GM12878 (cell line): ENCODE data around the gene SLC22A6. TPM values are rescaled to one million over a fixed set of nuclear protein-coding genes. Genes with fewer than 3 reads are reported as not detected.

ENCODE experiments used
- ATAC-seq: fragments of 200-7000 bp; cut with Tn5 transposase; 3 replicates; pipeline ENCODE4 v1.9.1; 2020; ENCODE audit warnings: mild to moderate bottlenecking, moderate library complexity
- BruUV-seq: library from RNA; stranded (reverse); fragments of 400-500 nt; replicated peaks from 2 replicates; lab custom pipeline; 2021; lab: Mats Ljungman, UMichigan
- CTCF ChIA-PET: fragments of 300-600 bp; sonication (Branson Sonifier 250); formaldehyde crosslinking; extraction: SDS; loops from one replicate; lab custom pipeline; 2021; ENCODE audit warnings: inconsistent platforms; lab: Yijun Ruan, JAX
- POLR2A ChIA-PET: fragments of 350-600 bp; formaldehyde crosslinking; extraction: SDS; loops from one replicate; lab custom pipeline; 2021; ENCODE audit warnings: inconsistent platforms; lab: Charles Lee
- RAD21 ChIA-PET: fragments of 300-600 bp; sonication (Branson Sonifier 250); formaldehyde crosslinking; loops from one replicate; lab custom pipeline; 2023; ENCODE audit warnings: antibody characterized with exemption; ENCODE audit not compliant: unreplicated experiment; lab: Charles Lee
- SMC1A ChIA-PET: fragments of 300-600 bp; sonication (Branson Sonifier 250); formaldehyde crosslinking; loops from one replicate; lab custom pipeline; 2023; ENCODE audit not compliant: unreplicated experiment, uncharacterized antibody; lab: Charles Lee
- DNase-seq: peaks from one replicate; pipeline ENCODE4 v3.0.0-alpha.2; 2011; ENCODE audit warnings: low read depth, low spot score
- FAIRE-seq: peaks from 3 replicates; lab custom pipeline; 2011; peaks lifted over from hg19 to GRCh38; lab: Jason Lieb, UNC
- H2AFZ ChIP-seq: 2 replicates; pipeline ENCODE4 v1.6.0; 2011; ENCODE audit warnings: low read depth, low read length, control low read depth; ENCODE audit not compliant: control insufficient read depth
- H3K27ac ChIP-seq: 2 replicates; pipeline ENCODE4 v1.5.1; 2011; ENCODE audit warnings: control low read depth; ENCODE audit not compliant: control insufficient read depth, insufficient read depth
- H3K27me3 ChIP-seq, 2 experiments: replicated peaks in 1 of 2; 2 replicates each; pipeline versions ENCODE4 v1.6.0 to v1.6.1; 2011; ENCODE audit warnings: low read length in 1 of 2; ENCODE audit not compliant: control insufficient read depth in 2 of 2, insufficient read depth in 2 of 2
- H3K36me3 ChIP-seq, 2 experiments: 2 replicates each; pipeline ENCODE4 v1.5.1; 2011; ENCODE audit warnings: low read length in 1 of 2; ENCODE audit not compliant: control insufficient read depth in 2 of 2, insufficient read depth in 2 of 2
- H3K4me1 ChIP-seq: 2 replicates; pipeline ENCODE4 v1.6.1; 2011; ENCODE audit warnings: mild to moderate bottlenecking, low read length, moderate library complexity, mixed read lengths; ENCODE audit not compliant: control insufficient read depth, insufficient read depth
- H3K4me2 ChIP-seq: 2 replicates; pipeline ENCODE4 v1.6.0; 2011; ENCODE audit warnings: control low read depth; ENCODE audit not compliant: control insufficient read depth, insufficient read depth
- H3K4me3 ChIP-seq: fragments of 200-600 bp; sonication (generic); 2 replicates; pipeline ENCODE4 v1.5.1; 2016
- H3K79me2 ChIP-seq: 2 replicates; pipeline ENCODE4 v1.6.0; 2011; ENCODE audit warnings: low read length; ENCODE audit not compliant: control insufficient read depth, insufficient read depth
- H3K9ac ChIP-seq: 2 replicates; pipeline ENCODE4 v1.8.0; 2011; ENCODE audit warnings: low read length, control low read depth, mixed read lengths; ENCODE audit not compliant: control insufficient read depth, insufficient read depth
- H3K9me3 ChIP-seq: replicated peaks from 3 replicates; pipeline ENCODE4 v1.5.1; 2011; ENCODE audit warnings: mild to moderate bottlenecking, low read length; ENCODE audit not compliant: control insufficient read depth, insufficient read depth
- H4K20me1 ChIP-seq: 2 replicates; pipeline ENCODE4 v1.6.0; 2011; ENCODE audit not compliant: control insufficient read depth, insufficient read depth
- KDM1A ChIP-seq: fragments of 200-600 bp; sonication (generic); IDR thresholded peaks from 2 replicates; pipeline ENCODE4 v1.6.1; 2016; ENCODE audit warnings: borderline replicate concordance
- NFIC ChIP-seq: IDR thresholded peaks from 2 replicates; pipeline ENCODE4 v1.6.1; 2012; ENCODE audit warnings: low read depth, mild to moderate bottlenecking, inconsistent platforms, low read length, moderate library complexity
- RAD51 ChIP-seq: fragments of 450-650 bp; IDR thresholded peaks from 2 replicates; pipeline ENCODE4 v1.6.1; 2016; ENCODE audit warnings: moderate library complexity, mild to moderate bottlenecking, inconsistent platforms
- SMC3 ChIP-seq: IDR thresholded peaks from 2 replicates; pipeline ENCODE4 v1.6.1; 2011; ENCODE audit warnings: low read length, improper control_type of control experiment, borderline replicate concordance
- SREBF2 ChIP-seq: IDR thresholded peaks from 2 replicates; pipeline ENCODE4 v1.6.1; 2012; ENCODE audit warnings: mild to moderate bottlenecking, low read length
- TAF1 ChIP-seq: IDR thresholded peaks from 2 replicates; pipeline ENCODE4 v1.6.1; 2011; ENCODE audit warnings: mild to moderate bottlenecking, low read depth, low read length, borderline replicate concordance
- WGBS: methylation state at CpG from one replicate; pipeline ENCODE4 v1.1.6; 2016; ENCODE audit warnings: low lambda C conversion rate; ENCODE audit not compliant: insufficient replicate concordance, insufficient coverage; ENCODE audit errors: missing lambda C conversion rate; 5-methylcytosine and 5-hydroxymethylcytosine counted together
- in situ Hi-C: fragments of 300-500 bp; cut with MboI; formaldehyde crosslinking; loops from 9 replicates; pipeline ENCODE4 v1.14.3; 2018; ENCODE audit warnings: mixed read lengths
- intact Hi-C: fragments of 100-400 bp; cut with micrococcal nuclease; formaldehyde crosslinking; loops from one replicate; pipeline ENCODE4 v1.14.2; 2022; ENCODE audit not compliant: unreplicated experiment
- polyA plus RNA-seq, 11 experiments: library from polyadenylated mRNA; depleted of rRNA in 4 of 11; unstranded in 6 of 11; stranded (reverse) in 5 of 11; fragments of >200 nt; fragmentation: Nextera tagmentation in 4 of 11; fragmentation: Illumina TruSeq in 1 of 11; extraction: Ambion mirVana in 4 of 11; extraction: Trizol in 1 of 11; gene quantifications; 1 replicate in 1 of 11; 2 replicates in 10 of 11; pipeline versions ENCODE4 v1.2.1 to v1.2.3, GENCODE V29; 2011 to 2016; ENCODE audit warnings: inconsistent platforms in 2 of 11, missing spikeins in 2 of 11, low read depth in 1 of 11
- total RNA-seq, 4 experiments: library from RNA; depleted of rRNA in 3 of 4; stranded (reverse); fragments of >200 nt in 3 of 4; fragmentation: Illumina TruSeq in 1 of 4; extraction: Trizol in 1 of 4; gene quantifications; 2 replicates each; pipeline versions ENCODE4 v1.2.1 to v1.2.3, GENCODE V29; 2013 to 2021
- TF ChIP-seq, protein P1 (sequence below): fragments of 450-650 bp; IDR thresholded peaks from 2 replicates; pipeline ENCODE4 v1.6.1; 2014; ENCODE audit warnings: mild to moderate bottlenecking
- TF ChIP-seq, protein P2 (sequence below), 3 experiments: IDR thresholded peaks in 2 of 3; conservative IDR thresholded peaks in 1 of 3; 2 replicates each; pipeline ENCODE4 v1.5.1; 2011; ENCODE audit warnings: low read depth in 3 of 3, low read length in 3 of 3, mild to moderate bottlenecking in 3 of 3, control low read depth in 2 of 3, moderate library complexity in 2 of 3, inconsistent platforms in 1 of 3, mixed read lengths in 1 of 3; ENCODE audit not compliant: control insufficient read depth in 2 of 3, insufficient read depth in 1 of 3; ENCODE audit errors: extremely low read depth in 1 of 3
- TF ChIP-seq, protein P3 (sequence below): IDR thresholded peaks from 2 replicates; pipeline ENCODE4 v1.6.1; 2012; ENCODE audit warnings: improper control_type of control experiment, low read depth, low read length; ENCODE audit not compliant: insufficient replicate concordance
- TF ChIP-seq, protein P4 (sequence below): fragments of 450-650 bp; IDR thresholded peaks from 2 replicates; pipeline ENCODE4 v1.6.1; 2016; ENCODE audit warnings: mild to moderate bottlenecking

The SLC22A6 gene
- total and polyA plus RNA-seq, 10 of the 15 experiments (the other 5 are each of a cell fraction or from before 2014, with no cell fraction given), result not detected

DNA sequence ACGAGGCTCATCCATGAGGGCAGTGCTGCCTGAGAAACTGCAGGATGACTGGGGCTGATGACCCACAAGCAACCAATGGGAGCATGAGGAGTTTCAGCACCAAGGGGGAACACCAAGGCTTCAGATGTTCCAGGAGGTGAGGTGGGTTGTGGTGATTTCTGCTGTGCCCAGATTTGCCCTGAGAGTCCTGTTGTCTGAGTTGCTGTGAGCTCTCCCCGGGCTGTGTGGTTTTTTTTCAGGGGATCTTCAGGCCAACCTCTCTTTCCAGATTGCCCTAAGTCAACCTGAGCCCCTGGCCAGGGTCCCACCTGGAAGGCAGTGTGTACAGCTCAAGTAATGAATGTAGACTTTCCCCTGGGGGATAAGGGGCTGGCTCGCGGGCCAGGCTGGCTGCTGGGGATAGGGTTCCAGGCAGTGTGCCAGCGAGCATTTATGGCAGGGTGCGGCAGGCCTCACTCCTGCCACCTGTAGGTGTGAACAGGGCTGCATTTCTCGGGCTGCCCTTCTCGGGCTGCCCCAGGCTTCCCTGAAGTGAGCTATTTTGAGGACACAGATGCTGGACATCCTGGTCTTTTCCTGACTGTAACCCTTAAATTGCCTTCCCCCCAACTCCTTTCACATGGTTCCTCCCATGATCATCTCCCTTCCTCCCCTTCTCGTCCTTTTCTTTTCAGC, 9.8 kb downstream of the SLC22A6 start:
- Histone ChIP-seq H3K9me3 (no peaks in the 10 kb centered on the region), H3K27me3 (no peaks in the 10 kb centered on the region), H3K4me3 (no peak overlapping the region), H4K20me1 (no peaks in the 10 kb centered on the region), H3K36me3 (no peaks in the 10 kb centered on the region), H3K9ac (no peak overlapping the region), H3K4me1 (no peaks in the 10 kb centered on the region), H3K27ac (no peak overlapping the region), H3K4me2 (no peak overlapping the region), H3K79me2 (no peaks in the 10 kb centered on the region), H2AFZ (no peak overlapping the region)
- ChIA-PET SMC1A (interaction anchor here (1.2 to 1.3 kb wide), 2 partner anchors 66 to 71 kb away, joined by 3 read pairs; no protein-coding TSS in a partner anchor), CTCF (interaction anchor here (1.1 to 3.4 kb wide), 5 partner anchors 44 to 72 kb away, joined by 3 to 31 read pairs (median 4); no protein-coding TSS in a partner anchor), POLR2A (no interaction called here), RAD21 (interaction anchor here (1.3 to 2.3 kb wide), 2 partner anchors 66 to 69 kb away, joined by 3 to 12 read pairs; no protein-coding TSS in a partner anchor)
- ATAC-seq (peak; percentile 78), DNase-seq (no peak), FAIRE-seq (no peak)
- intact Hi-C loops, result loop anchor here (10.0 kb wide), 1 partner anchor 70 kb away; no protein-coding TSS in a partner anchor
- in situ Hi-C loops, result no loop called here
- WGBS, result 6% methylated on average over 8 of the region's 9 CpGs
- no TSS peak for BruUV-seq
- TF ChIP-seq SMC3 (peak; percentile 23; the same call in 1 of the 2 replicates), SREBF2 (no peak), TAF1 (no peak), RAD51 (no peak), NFIC (no peak), KDM1A (no peak)
- TF ChIP-seq, protein P1, sequence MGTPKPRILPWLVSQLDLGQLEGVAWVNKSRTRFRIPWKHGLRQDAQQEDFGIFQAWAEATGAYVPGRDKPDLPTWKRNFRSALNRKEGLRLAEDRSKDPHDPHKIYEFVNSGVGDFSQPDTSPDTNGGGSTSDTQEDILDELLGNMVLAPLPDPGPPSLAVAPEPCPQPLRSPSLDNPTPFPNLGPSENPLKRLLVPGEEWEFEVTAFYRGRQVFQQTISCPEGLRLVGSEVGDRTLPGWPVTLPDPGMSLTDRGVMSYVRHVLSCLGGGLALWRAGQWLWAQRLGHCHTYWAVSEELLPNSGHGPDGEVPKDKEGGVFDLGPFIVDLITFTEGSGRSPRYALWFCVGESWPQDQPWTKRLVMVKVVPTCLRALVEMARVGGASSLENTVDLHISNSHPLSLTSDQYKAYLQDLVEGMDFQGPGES, result no peak
- TF ChIP-seq, protein P2, sequence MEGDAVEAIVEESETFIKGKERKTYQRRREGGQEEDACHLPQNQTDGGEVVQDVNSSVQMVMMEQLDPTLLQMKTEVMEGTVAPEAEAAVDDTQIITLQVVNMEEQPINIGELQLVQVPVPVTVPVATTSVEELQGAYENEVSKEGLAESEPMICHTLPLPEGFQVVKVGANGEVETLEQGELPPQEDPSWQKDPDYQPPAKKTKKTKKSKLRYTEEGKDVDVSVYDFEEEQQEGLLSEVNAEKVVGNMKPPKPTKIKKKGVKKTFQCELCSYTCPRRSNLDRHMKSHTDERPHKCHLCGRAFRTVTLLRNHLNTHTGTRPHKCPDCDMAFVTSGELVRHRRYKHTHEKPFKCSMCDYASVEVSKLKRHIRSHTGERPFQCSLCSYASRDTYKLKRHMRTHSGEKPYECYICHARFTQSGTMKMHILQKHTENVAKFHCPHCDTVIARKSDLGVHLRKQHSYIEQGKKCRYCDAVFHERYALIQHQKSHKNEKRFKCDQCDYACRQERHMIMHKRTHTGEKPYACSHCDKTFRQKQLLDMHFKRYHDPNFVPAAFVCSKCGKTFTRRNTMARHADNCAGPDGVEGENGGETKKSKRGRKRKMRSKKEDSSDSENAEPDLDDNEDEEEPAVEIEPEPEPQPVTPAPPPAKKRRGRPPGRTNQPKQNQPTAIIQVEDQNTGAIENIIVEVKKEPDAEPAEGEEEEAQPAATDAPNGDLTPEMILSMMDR (IDR thresholded peaks at IDR 0.05 in 2 of 3, conservative IDR thresholded peaks at IDR 0.05 in 1 of 3; ENCODE audit: control insufficient read depth in 2 of 3, extremely low read depth in 1 of 3, insufficient read depth in 1 of 3, low read depth in 3 of 3, low read length in 3 of 3), result peak; percentile 24 to 38 (median 33); a peak in 4 of 6 replicates
- TF ChIP-seq, protein P3, sequence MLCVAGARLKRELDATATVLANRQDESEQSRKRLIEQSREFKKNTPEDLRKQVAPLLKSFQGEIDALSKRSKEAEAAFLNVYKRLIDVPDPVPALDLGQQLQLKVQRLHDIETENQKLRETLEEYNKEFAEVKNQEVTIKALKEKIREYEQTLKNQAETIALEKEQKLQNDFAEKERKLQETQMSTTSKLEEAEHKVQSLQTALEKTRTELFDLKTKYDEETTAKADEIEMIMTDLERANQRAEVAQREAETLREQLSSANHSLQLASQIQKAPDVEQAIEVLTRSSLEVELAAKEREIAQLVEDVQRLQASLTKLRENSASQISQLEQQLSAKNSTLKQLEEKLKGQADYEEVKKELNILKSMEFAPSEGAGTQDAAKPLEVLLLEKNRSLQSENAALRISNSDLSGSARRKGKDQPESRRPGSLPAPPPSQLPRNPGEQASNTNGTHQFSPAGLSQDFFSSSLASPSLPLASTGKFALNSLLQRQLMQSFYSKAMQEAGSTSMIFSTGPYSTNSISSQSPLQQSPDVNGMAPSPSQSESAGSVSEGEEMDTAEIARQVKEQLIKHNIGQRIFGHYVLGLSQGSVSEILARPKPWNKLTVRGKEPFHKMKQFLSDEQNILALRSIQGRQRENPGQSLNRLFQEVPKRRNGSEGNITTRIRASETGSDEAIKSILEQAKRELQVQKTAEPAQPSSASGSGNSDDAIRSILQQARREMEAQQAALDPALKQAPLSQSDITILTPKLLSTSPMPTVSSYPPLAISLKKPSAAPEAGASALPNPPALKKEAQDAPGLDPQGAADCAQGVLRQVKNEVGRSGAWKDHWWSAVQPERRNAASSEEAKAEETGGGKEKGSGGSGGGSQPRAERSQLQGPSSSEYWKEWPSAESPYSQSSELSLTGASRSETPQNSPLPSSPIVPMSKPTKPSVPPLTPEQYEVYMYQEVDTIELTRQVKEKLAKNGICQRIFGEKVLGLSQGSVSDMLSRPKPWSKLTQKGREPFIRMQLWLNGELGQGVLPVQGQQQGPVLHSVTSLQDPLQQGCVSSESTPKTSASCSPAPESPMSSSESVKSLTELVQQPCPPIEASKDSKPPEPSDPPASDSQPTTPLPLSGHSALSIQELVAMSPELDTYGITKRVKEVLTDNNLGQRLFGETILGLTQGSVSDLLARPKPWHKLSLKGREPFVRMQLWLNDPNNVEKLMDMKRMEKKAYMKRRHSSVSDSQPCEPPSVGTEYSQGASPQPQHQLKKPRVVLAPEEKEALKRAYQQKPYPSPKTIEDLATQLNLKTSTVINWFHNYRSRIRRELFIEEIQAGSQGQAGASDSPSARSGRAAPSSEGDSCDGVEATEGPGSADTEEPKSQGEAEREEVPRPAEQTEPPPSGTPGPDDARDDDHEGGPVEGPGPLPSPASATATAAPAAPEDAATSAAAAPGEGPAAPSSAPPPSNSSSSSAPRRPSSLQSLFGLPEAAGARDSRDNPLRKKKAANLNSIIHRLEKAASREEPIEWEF, result no peak
- TF ChIP-seq, protein P4, sequence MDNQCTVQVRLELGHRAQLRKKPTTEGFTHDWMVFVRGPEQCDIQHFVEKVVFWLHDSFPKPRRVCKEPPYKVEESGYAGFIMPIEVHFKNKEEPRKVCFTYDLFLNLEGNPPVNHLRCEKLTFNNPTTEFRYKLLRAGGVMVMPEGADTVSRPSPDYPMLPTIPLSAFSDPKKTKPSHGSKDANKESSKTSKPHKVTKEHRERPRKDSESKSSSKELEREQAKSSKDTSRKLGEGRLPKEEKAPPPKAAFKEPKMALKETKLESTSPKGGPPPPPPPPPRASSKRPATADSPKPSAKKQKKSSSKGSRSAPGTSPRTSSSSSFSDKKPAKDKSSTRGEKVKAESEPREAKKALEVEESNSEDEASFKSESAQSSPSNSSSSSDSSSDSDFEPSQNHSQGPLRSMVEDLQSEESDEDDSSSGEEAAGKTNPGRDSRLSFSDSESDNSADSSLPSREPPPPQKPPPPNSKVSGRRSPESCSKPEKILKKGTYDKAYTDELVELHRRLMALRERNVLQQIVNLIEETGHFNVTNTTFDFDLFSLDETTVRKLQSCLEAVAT, result no peak
